Measurements from ENCODE around the gene ZNF648.
"Not testable (repeated sequence)": the region's sequence is repeated elsewhere in the genome, so short reads cannot be mapped to it uniquely, and the experiment has no call there.

ZNF648 gene

DNA sequence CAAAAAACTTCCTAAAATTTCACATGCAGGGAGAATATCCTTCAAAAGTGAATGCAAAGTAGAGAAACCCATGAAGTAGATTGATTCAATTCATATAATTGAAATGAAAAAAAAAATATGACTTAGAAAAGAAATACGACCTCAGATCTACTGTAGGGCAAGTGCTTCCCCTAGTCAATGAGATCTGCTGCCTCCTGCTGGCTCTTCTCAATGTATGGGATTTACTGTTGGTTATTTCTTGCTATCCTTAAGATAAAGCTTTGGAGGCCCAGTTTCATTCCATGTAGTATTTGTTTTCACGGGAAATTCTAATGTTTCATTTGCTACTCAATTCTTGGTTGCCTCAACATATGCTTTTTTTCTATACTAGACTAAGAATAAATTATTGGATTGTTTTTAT is 46.2 kb downstream of the ZNF648 start:
- DNase-seq, result no peak

- DNase-seq, result not testable (repeated sequence)
Measured at GRCh38 chr1:182010800-182011370, 50.6 kb downstream of the ZNF648 start.

DNA sequence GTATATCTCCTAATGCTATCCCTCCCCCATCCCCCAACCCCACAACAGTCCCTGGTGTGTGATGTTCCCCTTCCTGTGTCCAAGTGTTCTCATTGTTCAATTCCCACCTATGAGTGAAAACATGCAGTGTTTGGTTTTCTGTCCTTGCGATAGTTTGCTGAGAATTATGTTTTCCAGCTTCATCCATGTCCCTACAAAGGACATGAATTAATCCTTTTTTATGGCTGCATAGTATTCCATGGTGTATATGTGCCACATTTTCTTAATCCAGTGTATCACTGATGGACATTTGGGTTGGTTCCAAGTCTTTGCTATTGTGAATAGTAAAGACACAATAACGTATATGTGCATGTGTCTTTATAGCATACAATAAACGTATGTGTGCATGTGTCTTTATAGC is 56.1 kb downstream of the ZNF648 start:
- DNase-seq, result not testable (repeated sequence)

GRCh38 chr1:182004601-182005000 is 56.9 kb downstream of the ZNF648 start:
- DNase-seq, result no peak
